HepG2 (cell line): ENCODE data around the gene STUB1. TPM values are rescaled to one million over a fixed set of nuclear protein-coding genes. Genes with fewer than 3 reads are reported as not detected.

Experiments
- CREB1 ChIP-seq, 2 experiments: fragments of 450-650 bp in 1 of 2; IDR thresholded peaks; 2 replicates each; pipeline ENCODE4 v1.6.1; 2016 to 2017; ENCODE audit warnings: control low read depth in 1 of 2, mild to moderate bottlenecking in 1 of 2, missing compliant biosample characterization in 1 of 2, missing genetic modification characterization in 1 of 2
- HOXA7 ChIP-seq: sonication (generic); formaldehyde crosslinking; IDR thresholded peaks from 2 replicates; pipeline ENCODE4 v1.8.1; 2022; ENCODE audit warnings: mild to moderate bottlenecking, missing genetic modification reagents, moderate library complexity
- JUN ChIP-seq: sonication (generic); formaldehyde crosslinking; IDR thresholded peaks from 2 replicates; pipeline ENCODE4 v1.4.0; 2020; ENCODE audit warnings: mild to moderate bottlenecking, missing genetic modification reagents
- KLF15 ChIP-seq: sonication (generic); formaldehyde crosslinking; IDR thresholded peaks from 2 replicates; pipeline ENCODE4 v1.8.1; 2023; ENCODE audit warnings: borderline replicate concordance, mild to moderate bottlenecking, inconsistent platforms, missing genetic modification reagents, mixed read lengths
- REPIN1 ChIP-seq: sonication (generic); formaldehyde crosslinking; IDR thresholded peaks from 2 replicates; pipeline ENCODE4 v1.8.0; 2022; ENCODE audit warnings: missing genetic modification reagents, low read depth, mild to moderate bottlenecking, borderline replicate concordance
- RFXAP ChIP-seq: sonication (generic); formaldehyde crosslinking; IDR thresholded peaks from 2 replicates; pipeline ENCODE4 v1.4.0; 2020; ENCODE audit warnings: missing genetic modification reagents, borderline replicate concordance
- SOX13 ChIP-seq, 3 experiments: fragments of 450-650 bp in 1 of 3; sonication (generic) in 1 of 3; formaldehyde crosslinking in 1 of 3; IDR thresholded peaks in 2 of 3; conservative IDR thresholded peaks in 1 of 3; 2 replicates each; pipeline versions ENCODE4 v1.5.0 to v1.6.1; 2016 to 2020; ENCODE audit warnings: antibody characterized with exemption in 1 of 3, mild to moderate bottlenecking in 1 of 3, missing compliant biosample characterization in 1 of 3, missing genetic modification reagents in 1 of 3, moderate library complexity in 1 of 3
- ZKSCAN1 ChIP-seq: fragments of 150-350 bp; IDR thresholded peaks from 2 replicates; pipeline ENCODE4 v1.6.1; 2014; ENCODE audit warnings: low read length
- ZNF383 ChIP-seq: sonication (generic); formaldehyde crosslinking; IDR thresholded peaks from 2 replicates; pipeline ENCODE4 v1.4.0; 2020; ENCODE audit warnings: missing genetic modification reagents, mild to moderate bottlenecking, borderline replicate concordance
- ZNF484 ChIP-seq: sonication (generic); formaldehyde crosslinking; IDR thresholded peaks from 2 replicates; pipeline ENCODE4 v1.5.1; 2020; ENCODE audit warnings: mild to moderate bottlenecking, low read depth, missing genetic modification reagents, borderline replicate concordance
- ZNF550 ChIP-seq: sonication (generic); formaldehyde crosslinking; IDR thresholded peaks from 2 replicates; pipeline ENCODE4 v1.4.0; 2020; ENCODE audit warnings: mild to moderate bottlenecking, missing genetic modification reagents, borderline replicate concordance
- ZNF766 ChIP-seq: sonication (generic); formaldehyde crosslinking; IDR thresholded peaks from 2 replicates; pipeline ENCODE4 v1.5.0; 2020; ENCODE audit warnings: missing genetic modification reagents, borderline replicate concordance
- ZSCAN30 ChIP-seq: sonication (generic); formaldehyde crosslinking; IDR thresholded peaks from 2 replicates; pipeline ENCODE4 v1.5.0; 2020; ENCODE audit warnings: mild to moderate bottlenecking, missing genetic modification reagents
- polyA plus RNA-seq, 8 experiments: library from polyadenylated mRNA; depleted of rRNA in 3 of 8; stranded (reverse) in 7 of 8; unstranded in 1 of 8; fragments of >200 nt; fragmentation: Illumina TruSeq in 4 of 8; extraction: Trizol in 4 of 8; gene quantifications; 2 replicates each; pipeline versions ENCODE4 v1.2.1 to v1.2.3, GENCODE V29; 2011 to 2016; ENCODE audit warnings: low read depth in 4 of 8, missing spikeins in 1 of 8, mixed read lengths in 1 of 8; ENCODE audit not compliant: insufficient read depth in 1 of 8
- total RNA-seq, 5 experiments: library from RNA; depleted of rRNA; stranded (reverse); fragments of >200 nt; fragmentation: Illumina TruSeq; extraction: Trizol; gene quantifications; 2 replicates each; pipeline ENCODE4 v1.2.3, GENCODE V29; 2016; ENCODE audit warnings: low read depth in 1 of 5
- TF ChIP-seq, protein P1 (sequence below): sonication (generic); formaldehyde crosslinking; IDR thresholded peaks from 2 replicates; pipeline ENCODE4 v1.9.0; 2021; ENCODE audit warnings: missing genetic modification reagents, borderline replicate concordance
- TF ChIP-seq, protein P2 (sequence below): sonication (generic); formaldehyde crosslinking; IDR thresholded peaks from 2 replicates; pipeline ENCODE4 v1.4.0; 2020; ENCODE audit warnings: mild to moderate bottlenecking, missing genetic modification reagents, borderline replicate concordance
- TF ChIP-seq, protein P3 (sequence below): IDR thresholded peaks from 2 replicates; pipeline ENCODE4 v1.6.1; 2016; ENCODE audit warnings: low read depth, borderline replicate concordance
- TF ChIP-seq, protein P4 (sequence below): IDR thresholded peaks from 2 replicates; pipeline ENCODE4 v1.6.1; 2016; ENCODE audit warnings: missing compliant biosample characterization, missing genetic modification reagents, borderline replicate concordance

The STUB1 gene
- total and polyA plus RNA-seq, 2 of the 13 experiments (the other 11 are each of a cell fraction or from before 2014, with no cell fraction given), result 52.9 to 78.2 TPM

DNA sequence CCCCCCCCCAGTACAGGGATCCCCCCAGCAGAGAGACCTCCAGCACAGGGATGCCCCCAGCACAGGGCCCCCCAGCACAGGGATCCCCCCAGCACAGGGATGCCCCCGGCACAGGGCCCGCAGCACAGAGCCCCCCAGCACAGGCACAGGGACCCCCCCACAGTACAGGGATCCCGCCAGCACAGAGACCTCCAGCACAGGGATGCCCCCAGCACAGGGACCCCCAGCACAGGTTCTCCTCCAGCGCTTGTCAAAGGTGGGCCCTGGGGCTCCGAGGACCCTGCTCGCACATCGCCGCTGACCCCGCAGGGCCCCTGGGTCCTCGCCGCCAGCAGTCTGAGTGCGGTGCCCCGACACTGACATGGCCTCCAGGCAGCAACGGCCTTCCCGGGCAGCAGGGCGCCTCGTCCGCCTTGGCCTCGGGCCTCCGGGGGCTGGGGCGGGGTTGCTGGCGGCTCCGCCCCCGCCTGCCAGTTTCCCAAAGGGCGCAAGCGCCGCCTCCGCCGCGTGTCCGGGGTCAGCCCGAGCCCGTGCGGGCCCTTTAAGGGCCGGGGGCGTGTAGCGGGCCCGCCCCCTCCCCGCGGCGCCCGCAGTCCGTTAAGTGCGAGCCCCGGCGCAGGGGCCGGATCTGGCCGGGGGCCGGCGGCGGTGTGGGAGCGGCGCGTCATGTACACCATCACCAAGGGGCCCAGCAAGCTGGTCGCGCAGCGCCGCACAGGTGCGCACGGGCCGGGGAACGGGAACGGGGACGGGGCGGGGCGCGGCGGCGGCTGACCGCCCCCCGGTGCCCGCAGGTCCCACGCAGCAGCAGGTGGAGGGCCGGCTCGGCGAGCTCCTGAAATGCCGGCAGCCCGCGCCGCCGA is 38.7 kb upstream of the STUB1 start, which contains the start of gene MCRIP2 (continued):
- TF ChIP-seq, protein P1, sequence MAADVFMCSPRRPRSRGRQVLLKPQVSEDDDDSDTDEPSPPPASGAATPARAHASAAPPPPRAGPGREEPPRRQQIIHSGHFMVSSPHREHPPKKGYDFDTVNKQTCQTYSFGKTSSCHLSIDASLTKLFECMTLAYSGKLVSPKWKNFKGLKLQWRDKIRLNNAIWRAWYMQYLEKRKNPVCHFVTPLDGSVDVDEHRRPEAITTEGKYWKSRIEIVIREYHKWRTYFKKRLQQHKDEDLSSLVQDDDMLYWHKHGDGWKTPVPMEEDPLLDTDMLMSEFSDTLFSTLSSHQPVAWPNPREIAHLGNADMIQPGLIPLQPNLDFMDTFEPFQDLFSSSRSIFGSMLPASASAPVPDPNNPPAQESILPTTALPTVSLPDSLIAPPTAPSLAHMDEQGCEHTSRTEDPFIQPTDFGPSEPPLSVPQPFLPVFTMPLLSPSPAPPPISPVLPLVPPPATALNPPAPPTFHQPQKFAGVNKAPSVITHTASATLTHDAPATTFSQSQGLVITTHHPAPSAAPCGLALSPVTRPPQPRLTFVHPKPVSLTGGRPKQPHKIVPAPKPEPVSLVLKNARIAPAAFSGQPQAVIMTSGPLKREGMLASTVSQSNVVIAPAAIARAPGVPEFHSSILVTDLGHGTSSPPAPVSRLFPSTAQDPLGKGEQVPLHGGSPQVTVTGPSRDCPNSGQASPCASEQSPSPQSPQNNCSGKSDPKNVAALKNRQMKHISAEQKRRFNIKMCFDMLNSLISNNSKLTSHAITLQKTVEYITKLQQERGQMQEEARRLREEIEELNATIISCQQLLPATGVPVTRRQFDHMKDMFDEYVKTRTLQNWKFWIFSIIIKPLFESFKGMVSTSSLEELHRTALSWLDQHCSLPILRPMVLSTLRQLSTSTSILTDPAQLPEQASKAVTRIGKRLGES, result no peak
- TF ChIP-seq ZNF550, result no peak
- TF ChIP-seq SOX13 (IDR thresholded peaks at IDR 0.05), result no peak
- TF ChIP-seq SOX13 (CRISPR knock-in tag; conservative IDR thresholded peaks at IDR 0.05 in 1 of 2, IDR thresholded peaks at IDR 0.05 in 1 of 2), result peak in 1 of 2 experiments; percentile 30; a peak in 1 of 4 replicates
- TF ChIP-seq CREB1 (IDR thresholded peaks at IDR 0.05), result no peak; the same call in 1 of the 2 replicates
- TF ChIP-seq CREB1 (CRISPR knock-in tag; IDR thresholded peaks at IDR 0.05), result no peak
- no peak; the same call in 1 of the 2 replicates for TF ChIP-seq REPIN1 (CRISPR knock-in tag)
- no peak for TF ChIP-seq ZKSCAN1
- no peak for TF ChIP-seq ZNF766 (CRISPR knock-in tag)
- TF ChIP-seq RFXAP (CRISPR knock-in tag), result no peak
- TF ChIP-seq HOXA7 (CRISPR knock-in tag), result no peak
- TF ChIP-seq ZNF484 (CRISPR knock-in tag), result no peak
- TF ChIP-seq, protein P2, sequence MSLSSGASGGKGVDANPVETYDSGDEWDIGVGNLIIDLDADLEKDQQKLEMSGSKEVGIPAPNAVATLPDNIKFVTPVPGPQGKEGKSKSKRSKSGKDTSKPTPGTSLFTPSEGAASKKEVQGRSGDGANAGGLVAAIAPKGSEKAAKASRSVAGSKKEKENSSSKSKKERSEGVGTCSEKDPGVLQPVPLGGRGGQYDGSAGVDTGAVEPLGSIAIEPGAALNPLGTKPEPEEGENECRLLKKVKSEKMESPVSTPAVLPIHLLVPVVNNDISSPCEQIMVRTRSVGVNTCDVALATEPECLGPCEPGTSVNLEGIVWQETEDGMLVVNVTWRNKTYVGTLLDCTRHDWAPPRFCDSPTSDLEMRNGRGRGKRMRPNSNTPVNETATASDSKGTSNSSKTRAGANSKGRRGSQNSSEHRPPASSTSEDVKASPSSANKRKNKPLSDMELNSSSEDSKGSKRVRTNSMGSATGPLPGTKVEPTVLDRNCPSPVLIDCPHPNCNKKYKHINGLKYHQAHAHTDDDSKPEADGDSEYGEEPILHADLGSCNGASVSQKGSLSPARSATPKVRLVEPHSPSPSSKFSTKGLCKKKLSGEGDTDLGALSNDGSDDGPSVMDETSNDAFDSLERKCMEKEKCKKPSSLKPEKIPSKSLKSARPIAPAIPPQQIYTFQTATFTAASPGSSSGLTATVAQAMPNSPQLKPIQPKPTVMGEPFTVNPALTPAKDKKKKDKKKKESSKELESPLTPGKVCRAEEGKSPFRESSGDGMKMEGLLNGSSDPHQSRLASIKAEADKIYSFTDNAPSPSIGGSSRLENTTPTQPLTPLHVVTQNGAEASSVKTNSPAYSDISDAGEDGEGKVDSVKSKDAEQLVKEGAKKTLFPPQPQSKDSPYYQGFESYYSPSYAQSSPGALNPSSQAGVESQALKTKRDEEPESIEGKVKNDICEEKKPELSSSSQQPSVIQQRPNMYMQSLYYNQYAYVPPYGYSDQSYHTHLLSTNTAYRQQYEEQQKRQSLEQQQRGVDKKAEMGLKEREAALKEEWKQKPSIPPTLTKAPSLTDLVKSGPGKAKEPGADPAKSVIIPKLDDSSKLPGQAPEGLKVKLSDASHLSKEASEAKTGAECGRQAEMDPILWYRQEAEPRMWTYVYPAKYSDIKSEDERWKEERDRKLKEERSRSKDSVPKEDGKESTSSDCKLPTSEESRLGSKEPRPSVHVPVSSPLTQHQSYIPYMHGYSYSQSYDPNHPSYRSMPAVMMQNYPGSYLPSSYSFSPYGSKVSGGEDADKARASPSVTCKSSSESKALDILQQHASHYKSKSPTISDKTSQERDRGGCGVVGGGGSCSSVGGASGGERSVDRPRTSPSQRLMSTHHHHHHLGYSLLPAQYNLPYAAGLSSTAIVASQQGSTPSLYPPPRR, result no peak
- no peak; the same call in 1 of the 2 replicates for TF ChIP-seq ZSCAN30 (CRISPR knock-in tag)
- no peak for TF ChIP-seq KLF15
- no peak for TF ChIP-seq JUN (CRISPR knock-in tag)
- TF ChIP-seq, protein P3, sequence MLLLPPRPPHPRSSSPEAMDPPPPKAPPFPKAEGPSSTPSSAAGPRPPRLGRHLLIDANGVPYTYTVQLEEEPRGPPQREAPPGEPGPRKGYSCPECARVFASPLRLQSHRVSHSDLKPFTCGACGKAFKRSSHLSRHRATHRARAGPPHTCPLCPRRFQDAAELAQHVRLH, result peak; percentile 29; the same call in 1 of the 2 replicates
- TF ChIP-seq, protein P4, sequence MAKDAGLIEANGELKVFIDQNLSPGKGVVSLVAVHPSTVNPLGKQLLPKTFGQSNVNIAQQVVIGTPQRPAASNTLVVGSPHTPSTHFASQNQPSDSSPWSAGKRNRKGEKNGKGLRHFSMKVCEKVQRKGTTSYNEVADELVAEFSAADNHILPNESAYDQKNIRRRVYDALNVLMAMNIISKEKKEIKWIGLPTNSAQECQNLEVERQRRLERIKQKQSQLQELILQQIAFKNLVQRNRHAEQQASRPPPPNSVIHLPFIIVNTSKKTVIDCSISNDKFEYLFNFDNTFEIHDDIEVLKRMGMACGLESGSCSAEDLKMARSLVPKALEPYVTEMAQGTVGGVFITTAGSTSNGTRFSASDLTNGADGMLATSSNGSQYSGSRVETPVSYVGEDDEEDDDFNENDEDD, result peak; percentile 66; the same call in 1 of the 2 replicates
- TF ChIP-seq ZNF383 (CRISPR knock-in tag), result no peak
